Keratinocyte (primary cell): ENCODE measurements around the gene CLEC19A.

ENCODE experiments used
- CTCF ChIP-seq, 3 experiments: IDR thresholded peaks in 1 of 3; conservative IDR thresholded peaks in 1 of 3; optimal IDR thresholded peaks in 1 of 3; 2 replicates in 2 of 3; 3 replicates in 1 of 3; pipeline versions ENCODE3 to v1.5.1; 2011; ENCODE audit warnings: low read length in 3 of 3, mild to moderate bottlenecking in 3 of 3, moderate library complexity in 2 of 3, control low read depth in 1 of 3, inconsistent platforms in 1 of 3; ENCODE audit not compliant: insufficient read depth in 2 of 3; ENCODE audit errors: extremely low read depth in 1 of 3
- EZH2 ChIP-seq: IDR thresholded peaks from one replicate; pipeline ENCODE4 v1.6.1; 2012; ENCODE audit warnings: inconsistent platforms, mild to moderate bottlenecking, low read length, moderate library complexity

- TF ChIP-seq CTCF (optimal IDR thresholded peaks at IDR 0.05 in 1 of 3, IDR thresholded peaks at IDR 0.05 in 1 of 3, conservative IDR thresholded peaks at IDR 0.05 in 1 of 3; ENCODE audit: extremely low read depth in 1 of 3, insufficient read depth in 2 of 3, low read length in 3 of 3), result no peak
- TF ChIP-seq EZH2, result no peak
Measured at GRCh38 chr16:19283637-19284036, 1.9 kb upstream of the CLEC19A start.
